ENCODE data around the gene EFEMP2. TPM values are rescaled to one million over a fixed set of nuclear protein-coding genes. Genes with fewer than 3 reads are reported as not detected.

Gene EFEMP2
- total RNA-seq, 1 experiment from 2014 or later = 25.3 TPM

GRCh38 chr11:65900125-65900898 lies 27.7 kb upstream of the EFEMP2 start, which contains the start of gene FOSL1:
Gene FOSL1, minus strand, starts transcription at chr11:65900388. Its CDS starts 49 bp downstream, at chr11:65900339.
- peak; percentile 97 for DNase-seq (ENCODE audit: low read depth)

- peak; percentile 86 for DNase-seq (ENCODE audit: low read depth)
These were observed 26.9 kb upstream of the EFEMP2 start for GRCh38 chr11:65899356-65900124.

GRCh38 chr11:65898656-65899355 lies 26.2 kb upstream of the EFEMP2 start:
- DNase-seq (ENCODE audit: low read depth) = no peak

GRCh38 chr11:65897020-65897471 lies 24.4 kb upstream of the EFEMP2 start:
- DNase-seq (ENCODE audit: low read depth) = peak; percentile 41

- DNase-seq (ENCODE audit: low read depth) = peak; percentile 64
These were observed 23.7 kb upstream of the EFEMP2 start for GRCh38 chr11:65896034-65896999.

GRCh38 chr11:65895482-65895981 lies 22.9 kb upstream of the EFEMP2 start:
- peak; percentile 63 for DNase-seq (ENCODE audit: low read depth)

- peak; percentile 55 for DNase-seq (ENCODE audit: low read depth)
These were observed 21.5 kb upstream of the EFEMP2 start for GRCh38 chr11:65894034-65894591.

- DNase-seq (ENCODE audit: low read depth) = peak; percentile 62
These were observed 20.2 kb upstream of the EFEMP2 start for GRCh38 chr11:65892661-65893317.

- peak; percentile 71 for DNase-seq (ENCODE audit: low read depth)
These were observed 19.5 kb upstream of the EFEMP2 start for GRCh38 chr11:65892137-65892540.

- DNase-seq (ENCODE audit: low read depth) = peak; percentile 83
These were observed 18.9 kb upstream of the EFEMP2 start for GRCh38 chr11:65891219-65892136.

GRCh38 chr11:65890324-65891218 lies 18.0 kb upstream of the EFEMP2 start, which contains the start of gene CCDC85B:
Gene CCDC85B, plus strand, starts transcription at chr11:65890673. Its CDS starts 111 bp downstream, at chr11:65890784.
- peak; percentile 94 for DNase-seq (ENCODE audit: low read depth)

GRCh38 chr11:65888163-65888814 lies 15.7 kb upstream of the EFEMP2 start, which contains the start of gene FIBP:
Gene FIBP, minus strand, starts transcription at chr11:65888471. Its CDS starts 53 bp downstream, at chr11:65888418.
- peak; percentile 96 for DNase-seq (ENCODE audit: low read depth)

GRCh38 chr11:65887723-65888162 lies 15.1 kb upstream of the EFEMP2 start:
- no peak for DNase-seq (ENCODE audit: low read depth)

GRCh38 chr11:65886826-65887722 lies 14.5 kb upstream of the EFEMP2 start:
- DNase-seq (ENCODE audit: low read depth) = no peak

- no peak for DNase-seq (ENCODE audit: low read depth)
These were observed 13.4 kb upstream of the EFEMP2 start for GRCh38 chr11:65885808-65886536.
